ENCODE results near the gene KRTAP6-2. TPM values are rescaled to one million over a fixed set of nuclear protein-coding genes. Genes with fewer than 3 reads are reported as not detected.

The KRTAP6-2 gene
- total RNA-seq, 1 donor from 2014 or later, result not detected

GRCh38 chr21:30612132-30612531, 13.4 kb upstream of the KRTAP6-2 start:
- Mint-ChIP-seq H3K9me3 (no peaks in the 10 kb centered on the region), H3K27ac (no peak overlapping the region), H3K36me3 (ENCODE audit: low read depth) (no peaks in the 10 kb centered on the region), H3K4me1 (no peaks in the 10 kb centered on the region), H3K4me3 (no peak overlapping the region), H3K27me3 (no peaks in the 10 kb centered on the region)
- DNase-seq, result no peak
- intact Hi-C loops (cut with micrococcal nuclease), result no loop called here

- H3K36me3 Mint-ChIP-seq (ENCODE audit: low read depth), result no peaks in the 10 kb centered on the region
- intact Hi-C loops (cut with micrococcal nuclease), result no loop called here
- H3K4me3 Mint-ChIP-seq, result no peak overlapping the region
- no peak overlapping the region for H3K27ac Mint-ChIP-seq
- DNase-seq, result no peak
- H3K27me3 Mint-ChIP-seq, result no peaks in the 10 kb centered on the region
- H3K9me3 Mint-ChIP-seq, result peaks cover 9% of the 10 kb centered on the region
- H3K4me1 Mint-ChIP-seq, result no peaks in the 10 kb centered on the region
These were observed 7.3 kb upstream of the KRTAP6-2 start for GRCh38 chr21:30605968-30606367.

- H3K27ac Mint-ChIP-seq, result no peak within 1 kb of the TSS
- no peaks in the 10 kb centered on the region for H3K36me3 Mint-ChIP-seq (ENCODE audit: low read depth)
- no peak for DNase-seq
- H3K9me3 Mint-ChIP-seq, result peaks cover 9% of the 10 kb centered on the region
- no peaks in the 10 kb centered on the region for H3K27me3 Mint-ChIP-seq
- no peak within 1 kb of the TSS for H3K4me3 Mint-ChIP-seq
- intact Hi-C loops (cut with micrococcal nuclease), result no loop called here
- H3K4me1 Mint-ChIP-seq, result no peaks in the 10 kb centered on the region
These were observed 2.1 kb upstream of the KRTAP6-2 start, which contains the start of gene KRTAP22-1 for GRCh38 chr21:30600787-30601186. Gene KRTAP22-1, plus strand, starts transcription at chr21:30601087.

GRCh38 chr21:30592140-30592539, 6.6 kb downstream of the KRTAP6-2 start, which contains the start of gene KRTAP6-3:
Gene KRTAP6-3, plus strand, starts transcription at chr21:30592440. Its CDS starts 6 bp downstream, at chr21:30592446.
- no peak within 1 kb of the TSS for H3K4me3 Mint-ChIP-seq
- H3K27me3 Mint-ChIP-seq, result no peaks in the 10 kb centered on the region
- no peak for DNase-seq
- H3K4me1 Mint-ChIP-seq, result no peaks in the 10 kb centered on the region
- H3K9me3 Mint-ChIP-seq, result no peaks in the 10 kb centered on the region
- no peaks in the 10 kb centered on the region for H3K36me3 Mint-ChIP-seq (ENCODE audit: low read depth)
- no peak within 1 kb of the TSS for H3K27ac Mint-ChIP-seq
- intact Hi-C loops (cut with micrococcal nuclease), result no loop called here

- no peak for DNase-seq
- Mint-ChIP-seq H3K9me3 (no peaks in the 10 kb centered on the region), H3K4me1 (no peaks in the 10 kb centered on the region), H3K4me3 (no peak within 1 kb of the TSS), H3K27me3 (no peaks in the 10 kb centered on the region), H3K36me3 (ENCODE audit: low read depth) (no peaks in the 10 kb centered on the region), H3K27ac (no peak within 1 kb of the TSS)
- intact Hi-C loops (cut with micrococcal nuclease), result no loop called here
These were observed 8.4 kb downstream of the KRTAP6-2 start, which contains the start of gene KRTAP22-2 for GRCh38 chr21:30590297-30590696. Gene KRTAP22-2, minus strand, starts transcription at chr21:30590397.

- no peak overlapping the region for H3K27ac Mint-ChIP-seq
- no peaks in the 10 kb centered on the region for H3K9me3 Mint-ChIP-seq
- no peaks in the 10 kb centered on the region for H3K27me3 Mint-ChIP-seq
- H3K36me3 Mint-ChIP-seq (ENCODE audit: low read depth), result no peaks in the 10 kb centered on the region
- H3K4me1 Mint-ChIP-seq, result no peaks in the 10 kb centered on the region
- DNase-seq, result no peak
- H3K4me3 Mint-ChIP-seq, result no peak overlapping the region
- intact Hi-C loops (cut with micrococcal nuclease), result no loop called here
These were observed 15.8 kb downstream of the KRTAP6-2 start for GRCh38 chr21:30582870-30583269.

- intact Hi-C loops (cut with micrococcal nuclease), result no loop called here
- no peak for DNase-seq
- no peak overlapping the region for H3K4me3 Mint-ChIP-seq
- H3K9me3 Mint-ChIP-seq, result no peaks in the 10 kb centered on the region
- H3K4me1 Mint-ChIP-seq, result no peaks in the 10 kb centered on the region
- H3K36me3 Mint-ChIP-seq (ENCODE audit: low read depth), result no peaks in the 10 kb centered on the region
- H3K27ac Mint-ChIP-seq, result no peak overlapping the region
- H3K27me3 Mint-ChIP-seq, result no peaks in the 10 kb centered on the region
These were observed 18.6 kb downstream of the KRTAP6-2 start for GRCh38 chr21:30580132-30580531.

- intact Hi-C loops (cut with micrococcal nuclease), result no loop called here
- no peak overlapping the region for H3K27ac Mint-ChIP-seq
- H3K27me3 Mint-ChIP-seq, result no peaks in the 10 kb centered on the region
- no peak for DNase-seq
- no peak overlapping the region for H3K4me3 Mint-ChIP-seq
- no peaks in the 10 kb centered on the region for H3K9me3 Mint-ChIP-seq
- no peaks in the 10 kb centered on the region for H3K4me1 Mint-ChIP-seq
- no peaks in the 10 kb centered on the region for H3K36me3 Mint-ChIP-seq (ENCODE audit: low read depth)
These were observed 19.4 kb downstream of the KRTAP6-2 start for GRCh38 chr21:30579346-30579745.

- intact Hi-C loops (cut with micrococcal nuclease), result no loop called here
- Mint-ChIP-seq H3K4me1 (no peaks in the 10 kb centered on the region), H3K9me3 (no peaks in the 10 kb centered on the region), H3K36me3 (ENCODE audit: low read depth) (no peaks in the 10 kb centered on the region), H3K27me3 (no peaks in the 10 kb centered on the region), H3K27ac (no peak overlapping the region), H3K4me3 (no peak overlapping the region)
- DNase-seq, result no peak
These were observed 20.9 kb downstream of the KRTAP6-2 start for GRCh38 chr21:30577766-30578165.

GRCh38 chr21:30567617-30568016, 31.1 kb downstream of the KRTAP6-2 start:
- H3K4me1 Mint-ChIP-seq, result no peaks in the 10 kb centered on the region
- intact Hi-C loops (cut with micrococcal nuclease), result no loop called here
- H3K27me3 Mint-ChIP-seq, result no peaks in the 10 kb centered on the region
- H3K9me3 Mint-ChIP-seq, result peaks cover 3% of the 10 kb centered on the region
- no peak overlapping the region for H3K27ac Mint-ChIP-seq
- H3K4me3 Mint-ChIP-seq, result no peak overlapping the region
- no peak for DNase-seq
- H3K36me3 Mint-ChIP-seq (ENCODE audit: low read depth), result no peaks in the 10 kb centered on the region

GRCh38 chr21:30563630-30564029, 35.1 kb downstream of the KRTAP6-2 start:
- no peak for DNase-seq
- no peaks in the 10 kb centered on the region for H3K4me1 Mint-ChIP-seq

GRCh38 chr21:30563072-30563471, 35.6 kb downstream of the KRTAP6-2 start:
- intact Hi-C loops (cut with micrococcal nuclease), result no loop called here
- Mint-ChIP-seq H3K9me3 (no peaks in the 10 kb centered on the region), H3K27me3 (no peaks in the 10 kb centered on the region), H3K27ac (no peak overlapping the region), H3K36me3 (ENCODE audit: low read depth) (no peaks in the 10 kb centered on the region), H3K4me3 (no peak overlapping the region), H3K4me1 (no peaks in the 10 kb centered on the region)
- no peak for DNase-seq

More at GRCh38 chr21:30563630-30564029, 35.1 kb downstream of the KRTAP6-2 start:
- no peaks in the 10 kb centered on the region for H3K9me3 Mint-ChIP-seq
- no peak overlapping the region for H3K27ac Mint-ChIP-seq
- H3K4me3 Mint-ChIP-seq, result no peak overlapping the region
- H3K36me3 Mint-ChIP-seq (ENCODE audit: low read depth), result no peaks in the 10 kb centered on the region
- H3K27me3 Mint-ChIP-seq, result no peaks in the 10 kb centered on the region
- intact Hi-C loops (cut with micrococcal nuclease), result no loop called here

- H3K9me3 Mint-ChIP-seq, result no peaks in the 10 kb centered on the region
- no peaks in the 10 kb centered on the region for H3K27me3 Mint-ChIP-seq
- no peak overlapping the region for H3K27ac Mint-ChIP-seq
- intact Hi-C loops (cut with micrococcal nuclease), result no loop called here
- no peaks in the 10 kb centered on the region for H3K4me1 Mint-ChIP-seq
- no peak overlapping the region for H3K4me3 Mint-ChIP-seq
- H3K36me3 Mint-ChIP-seq (ENCODE audit: low read depth), result no peaks in the 10 kb centered on the region
- DNase-seq, result no peak
These were observed 36.7 kb downstream of the KRTAP6-2 start for GRCh38 chr21:30561957-30562356.

GRCh38 chr21:30561264-30561895, 37.3 kb downstream of the KRTAP6-2 start, which contains the start of gene KRTAP19-7:
Gene KRTAP19-7, minus strand, starts transcription at chr21:30561314. Its CDS starts 25 bp downstream, at chr21:30561289.
- H3K4me1 Mint-ChIP-seq, result no peaks in the 10 kb centered on the region
- no peak for DNase-seq
- H3K9me3 Mint-ChIP-seq, result no peaks in the 10 kb centered on the region
- no peaks in the 10 kb centered on the region for H3K36me3 Mint-ChIP-seq (ENCODE audit: low read depth)
- intact Hi-C loops (cut with micrococcal nuclease), result no loop called here
- H3K4me3 Mint-ChIP-seq, result no peak within 1 kb of the TSS
- H3K27ac Mint-ChIP-seq, result no peak within 1 kb of the TSS
- H3K27me3 Mint-ChIP-seq, result no peaks in the 10 kb centered on the region

- intact Hi-C loops (cut with micrococcal nuclease), result no loop called here
These were observed 43.6 kb downstream of the KRTAP6-2 start for GRCh38 chr21:30555095-30555494.

More at GRCh38 chr21:30555095-30555494, 43.6 kb downstream of the KRTAP6-2 start:
- H3K36me3 Mint-ChIP-seq (ENCODE audit: low read depth), result no peaks in the 10 kb centered on the region
- DNase-seq, result no peak
- H3K4me1 Mint-ChIP-seq, result no peaks in the 10 kb centered on the region
- H3K27me3 Mint-ChIP-seq, result no peaks in the 10 kb centered on the region
- H3K27ac Mint-ChIP-seq, result no peak overlapping the region
- H3K4me3 Mint-ChIP-seq, result no peak overlapping the region
- no peaks in the 10 kb centered on the region for H3K9me3 Mint-ChIP-seq

All from activated CD4-positive, alpha-beta T cell treated with anti-CD3 and anti-CD28 coated beads, Interleukin-2, amount 10 ng/mL, durations not matched to agents 24 days and 14 days (primary cell).